BLaER1 treated with 17β-estradiol and CSF1 and Interleukin-3, amounts not matched to agents 10 nM and 100 nM (cell line): Measurements from ENCODE around the gene KLK11.

Experiments used
- H3K27ac ChIP-seq, 11 experiments: shearing (Covaris generic); formaldehyde crosslinking; 2 replicates each; pipeline ENCODE4 v1.8.1; 2022
- H3K27me3 ChIP-seq, 11 experiments: shearing (Covaris generic); formaldehyde crosslinking; 2 replicates each; pipeline ENCODE4 v1.8.1; 2022
- H3K36me3 ChIP-seq, 11 experiments: shearing (Covaris generic); formaldehyde crosslinking; 2 replicates each; pipeline ENCODE4 v1.8.1; 2022
- H3K4me1 ChIP-seq, 10 experiments: shearing (Covaris generic); formaldehyde crosslinking; 2 replicates each; pipeline ENCODE4 v1.8.1; 2022
- H3K4me2 ChIP-seq, 11 experiments: shearing (Covaris generic); formaldehyde crosslinking; 2 replicates each; pipeline ENCODE4 v1.8.1; 2022
- H3K4me3 ChIP-seq, 10 experiments: shearing (Covaris generic); formaldehyde crosslinking; 2 replicates each; pipeline ENCODE4 v1.8.1; 2022
- H3K9ac ChIP-seq, 11 experiments: shearing (Covaris generic); formaldehyde crosslinking; 2 replicates each; pipeline ENCODE4 v1.8.1; 2022
- H3K9me3 ChIP-seq, 11 experiments: shearing (Covaris generic); formaldehyde crosslinking; replicated peaks in 1 of 11; 2 replicates each; pipeline ENCODE4 v1.8.1; 2022
- H4K20me1 ChIP-seq, 11 experiments: shearing (Covaris generic); formaldehyde crosslinking; 2 replicates each; pipeline ENCODE4 v1.8.1; 2022
- Cebpa-rat ChIP-seq, 11 experiments: shearing (Covaris generic); IDR thresholded peaks; 2 replicates each; pipeline ENCODE4 v1.8.1; 2022

KLK11 gene

GRCh38 chr19:51022526-51022925 lies 3.9 kb downstream of the KLK11 start:
- H3K4me2 ChIP-seq, result no peak overlapping the region
- no peak for TF ChIP-seq Cebpa-rat (IDR thresholded peaks at IDR 0.05)
- H3K4me1 ChIP-seq, result peaks cover 13 to 34% (median 26%) of the 10 kb centered on the region in 10 experiments; a peak in 19 of 20 replicates
- H3K27ac ChIP-seq, result no peak overlapping the region
- H3K4me3 ChIP-seq, result no peak overlapping the region
- H3K36me3 ChIP-seq, result no peaks in the 10 kb centered on the region
- peaks cover 0 to 4% (median 0%) of the 10 kb centered on the region in 11 experiments; a peak in 2 of 22 replicates for H4K20me1 ChIP-seq
- H3K9ac ChIP-seq, result no peak overlapping the region
- peaks cover 24 to 34% (median 31%) of the 10 kb centered on the region in 11 experiments for H3K27me3 ChIP-seq
- no peaks in the 10 kb centered on the region for H3K9me3 ChIP-seq

GRCh38 chr19:51020988-51021651 lies 5.3 kb downstream of the KLK11 start:
- Histone ChIP-seq H4K20me1 (peaks cover 0 to 4% (median 0%) of the 10 kb centered on the region in 11 experiments; a peak in 2 of 22 replicates), H3K27me3 (peaks cover 35 to 48% (median 44%) of the 10 kb centered on the region in 11 experiments), H3K9ac (no peak overlapping the region), H3K4me3 (no peak overlapping the region), H3K4me1 (peaks cover 13 to 34% (median 26%) of the 10 kb centered on the region in 10 experiments; a peak in 19 of 20 replicates), H3K9me3 (no peaks in the 10 kb centered on the region), H3K27ac (no peak overlapping the region), H3K36me3 (no peaks in the 10 kb centered on the region), H3K4me2 (peak overlapping the region in 4 of 11 experiments; percentile 17 to 93 (median 90); a peak in 4 of 22 replicates)
- TF ChIP-seq Cebpa-rat (IDR thresholded peaks at IDR 0.05), result no peak

GRCh38 chr19:51019544-51019925 lies 6.9 kb downstream of the KLK11 start, which contains the start of gene KLK10:
Gene KLK10 (minus strand): TSS chr19:51019709. CDS start chr19:51019130, 579 bp downstream.
- peak within 1 kb of the TSS in 3 of 11 experiments; percentile 1 to 26 (median 17); a peak in 1 of 22 replicates for H3K9ac ChIP-seq
- H4K20me1 ChIP-seq, result peaks cover 0 to 4% (median 0%) of the 10 kb centered on the region in 11 experiments; a peak in 2 of 22 replicates
- H3K9me3 ChIP-seq, result no peaks in the 10 kb centered on the region
- no peak for TF ChIP-seq Cebpa-rat (IDR thresholded peaks at IDR 0.05)
- H3K4me3 ChIP-seq, result peak within 1 kb of the TSS in 9 of 10 experiments; percentile 9 to 62 (median 43); a peak in 12 of 20 replicates
- H3K4me2 ChIP-seq, result peak within 1 kb of the TSS; percentile 38 to 95 (median 70)
- H3K27me3 ChIP-seq, result peaks cover 32 to 50% (median 44%) of the 10 kb centered on the region in 11 experiments
- H3K27ac ChIP-seq, result peak within 1 kb of the TSS in 1 of 11 experiments; percentile 25; a peak in 1 of 22 replicates
- peaks cover 13 to 35% (median 27%) of the 10 kb centered on the region in 10 experiments for H3K4me1 ChIP-seq
- H3K36me3 ChIP-seq, result no peaks in the 10 kb centered on the region

GRCh38 chr19:51018745-51019543 lies 7.5 kb downstream of the KLK11 start:
- H3K4me1 ChIP-seq, result peaks cover 14 to 40% (median 30%) of the 10 kb centered on the region in 10 experiments
- H4K20me1 ChIP-seq, result peaks cover 0 to 4% (median 0%) of the 10 kb centered on the region in 11 experiments; a peak in 2 of 22 replicates
- H3K27me3 ChIP-seq, result peaks cover 32 to 50% (median 44%) of the 10 kb centered on the region in 11 experiments
- peak overlapping the region in 3 of 11 experiments; percentile 1 to 26 (median 17); a peak in 1 of 22 replicates for H3K9ac ChIP-seq
- H3K4me2 ChIP-seq, result peak overlapping the region; percentile 38 to 95 (median 70)
- H3K27ac ChIP-seq, result no peak overlapping the region
- H3K9me3 ChIP-seq, result no peaks in the 10 kb centered on the region
- TF ChIP-seq Cebpa-rat (IDR thresholded peaks at IDR 0.05), result no peak
- no peaks in the 10 kb centered on the region for H3K36me3 ChIP-seq
- peak overlapping the region in 9 of 10 experiments; percentile 9 to 62 (median 43); a peak in 12 of 20 replicates for H3K4me3 ChIP-seq

GRCh38 chr19:51016798-51017683 lies 9.4 kb downstream of the KLK11 start:
- no peak overlapping the region for H3K27ac ChIP-seq
- peaks cover 21 to 58% (median 47%) of the 10 kb centered on the region in 10 experiments for H3K4me1 ChIP-seq
- H3K9ac ChIP-seq, result no peak overlapping the region
- peaks cover 0 to 4% (median 0%) of the 10 kb centered on the region in 11 experiments; a peak in 2 of 22 replicates for H4K20me1 ChIP-seq
- peaks cover 32 to 50% (median 44%) of the 10 kb centered on the region in 11 experiments for H3K27me3 ChIP-seq
- no peaks in the 10 kb centered on the region for H3K9me3 ChIP-seq
- no peak overlapping the region for H3K4me3 ChIP-seq
- no peak for TF ChIP-seq Cebpa-rat (IDR thresholded peaks at IDR 0.05)
- no peak overlapping the region for H3K4me2 ChIP-seq
- H3K36me3 ChIP-seq, result no peaks in the 10 kb centered on the region

- Histone ChIP-seq H3K36me3 (no peaks in the 10 kb centered on the region), H4K20me1 (peaks cover 0 to 4% (median 0%) of the 10 kb centered on the region in 11 experiments; a peak in 2 of 22 replicates), H3K4me3 (no peak overlapping the region), H3K9ac (no peak overlapping the region), H3K27me3 (peaks cover 32 to 49% (median 44%) of the 10 kb centered on the region in 11 experiments), H3K27ac (no peak overlapping the region), H3K9me3 (no peaks in the 10 kb centered on the region), H3K4me1 (peaks cover 20 to 58% (median 47%) of the 10 kb centered on the region in 10 experiments), H3K4me2 (no peak overlapping the region)
- no peak for TF ChIP-seq Cebpa-rat (IDR thresholded peaks at IDR 0.05)
Measured at GRCh38 chr19:51015691-51016267, 10.6 kb downstream of the KLK11 start.

GRCh38 chr19:51014242-51014641 lies 12.2 kb downstream of the KLK11 start:
- Histone ChIP-seq H3K4me1 (peaks cover 6 to 44% (median 35%) of the 10 kb centered on the region in 10 experiments; a peak in 19 of 20 replicates), H3K27me3 (peaks cover 25 to 35% (median 30%) of the 10 kb centered on the region in 11 experiments), H3K27ac (no peak overlapping the region), H3K36me3 (no peaks in the 10 kb centered on the region), H3K4me3 (no peak overlapping the region), H4K20me1 (peaks cover 0 to 2% (median 0%) of the 10 kb centered on the region in 11 experiments; a peak in 2 of 22 replicates), H3K4me2 (peak overlapping the region in 7 of 11 experiments; percentile 10 to 68 (median 48); a peak in 11 of 22 replicates), H3K9ac (no peak overlapping the region), H3K9me3 (no peaks in the 10 kb centered on the region)
- TF ChIP-seq Cebpa-rat (IDR thresholded peaks at IDR 0.05), result no peak
